H9 (cell line): Measurements from ENCODE around the gene A2ML1. TPM values are rescaled to one million over a fixed set of nuclear protein-coding genes. Genes with fewer than 3 reads are reported as not detected.
"Not testable (repeated sequence)": the region's sequence is repeated elsewhere in the genome, so short reads cannot be mapped to it uniquely, and the experiment has no call there.

Experiments
- DNase-seq: peaks from one replicate; pipeline ENCODE4 v3.0.0-alpha.2; 2017
- H2AFZ ChIP-seq: one replicate; pipeline ENCODE4 v1.6.1; 2013; ENCODE audit warnings: mild to moderate bottlenecking, low read length, control low read depth, moderate library complexity
- H2AK5ac ChIP-seq: 2 replicates; pipeline ENCODE4 v1.6.1; 2013; ENCODE audit warnings: low read length, control low read depth, mixed read lengths; ENCODE audit not compliant: insufficient read length
- H2BK120ac ChIP-seq: one replicate; pipeline ENCODE4 v1.6.1; 2013; ENCODE audit warnings: low read depth, mild to moderate bottlenecking, low read length, control low read depth, inconsistent platforms; ENCODE audit not compliant: poor library complexity, severe bottlenecking
- H2BK12ac ChIP-seq: 2 replicates; pipeline ENCODE4 v1.6.1; 2013; ENCODE audit warnings: low read length, control low read depth, mixed read lengths, low read depth; ENCODE audit not compliant: insufficient read length
- H2BK15ac ChIP-seq: 2 replicates; pipeline ENCODE4 v1.6.1; 2013; ENCODE audit warnings: low read depth, low read length, control low read depth
- H2BK20ac ChIP-seq: one replicate; pipeline ENCODE4 v1.6.1; 2013; ENCODE audit warnings: low read depth, mild to moderate bottlenecking, low read length, control low read depth, inconsistent platforms; ENCODE audit not compliant: poor library complexity, severe bottlenecking
- H2BK5ac ChIP-seq: 2 replicates; pipeline ENCODE4 v1.6.1; 2013; ENCODE audit warnings: low read length, control low read depth, mixed read lengths; ENCODE audit not compliant: insufficient read length
- H3K14ac ChIP-seq: 2 replicates; pipeline ENCODE4 v1.6.1; 2013; ENCODE audit warnings: low read length, control low read depth; ENCODE audit not compliant: insufficient read depth
- H3K18ac ChIP-seq: 2 replicates; pipeline ENCODE4 v1.6.1; 2013; ENCODE audit warnings: low read depth, mild to moderate bottlenecking, mixed read lengths, low read length, control low read depth; ENCODE audit not compliant: insufficient read length
- H3K23ac ChIP-seq: 2 replicates; pipeline ENCODE4 v1.6.1; 2013; ENCODE audit warnings: low read length, control low read depth, mixed read lengths, low read depth; ENCODE audit not compliant: insufficient read length
- H3K23me2 ChIP-seq: 2 replicates; pipeline ENCODE4 v1.6.1; 2013; ENCODE audit warnings: low read depth, mild to moderate bottlenecking, mixed read lengths, low read length, control low read depth; ENCODE audit not compliant: insufficient read length, poor library complexity, severe bottlenecking
- H3K27ac ChIP-seq: 2 replicates; pipeline ENCODE4 v1.5.1; 2013; ENCODE audit warnings: low read length, control low read depth, mixed read lengths, low read depth; ENCODE audit not compliant: insufficient read length
- H3K27me3 ChIP-seq: 2 replicates; pipeline ENCODE4 v1.6.1; 2013; ENCODE audit warnings: low read length, control low read depth, inconsistent platforms; ENCODE audit not compliant: insufficient read depth
- H3K4ac ChIP-seq: 2 replicates; pipeline ENCODE4 v1.6.1; 2013; ENCODE audit warnings: low read depth, mild to moderate bottlenecking, control low read depth, inconsistent platforms, low read length, moderate library complexity
- H3K4me1 ChIP-seq: 2 replicates; pipeline ENCODE4 v1.6.1; 2013; ENCODE audit warnings: low read length, control low read depth, inconsistent platforms; ENCODE audit not compliant: insufficient read depth
- H3K4me2 ChIP-seq: 2 replicates; pipeline ENCODE4 v1.6.1; 2013; ENCODE audit warnings: low read length, control low read depth, mixed read lengths; ENCODE audit not compliant: insufficient read length, insufficient read depth
- H3K56ac ChIP-seq: 2 replicates; pipeline ENCODE4 v1.6.1; 2013; ENCODE audit warnings: low read depth, mild to moderate bottlenecking, mixed read lengths, low read length, control low read depth; ENCODE audit not compliant: insufficient read length
- H3K79me1 ChIP-seq: 2 replicates; pipeline ENCODE4 v1.6.1; 2013; ENCODE audit warnings: low read depth, mild to moderate bottlenecking, moderate library complexity, low read length, control low read depth, inconsistent platforms; ENCODE audit not compliant: insufficient read depth, poor library complexity, severe bottlenecking
- H3K79me2 ChIP-seq: 2 replicates; pipeline ENCODE4 v1.6.1; 2013; ENCODE audit warnings: low read length, control low read depth, inconsistent platforms; ENCODE audit not compliant: insufficient read depth
- H3K9ac ChIP-seq: 2 replicates; pipeline ENCODE4 v1.6.1; 2013; ENCODE audit warnings: low read length, control low read depth, mixed read lengths; ENCODE audit not compliant: insufficient read length; ENCODE audit errors: extremely low read depth
- H3K9me3 ChIP-seq: one replicate; pipeline ENCODE4 v1.6.1; 2013; ENCODE audit warnings: low read depth, low read length, inconsistent platforms; ENCODE audit not compliant: control insufficient read depth
- H3T11ph ChIP-seq: one replicate; pipeline ENCODE4 v1.6.1; 2013; ENCODE audit warnings: mild to moderate bottlenecking, low read length, control low read depth, inconsistent platforms
- H4K20me1 ChIP-seq: one replicate; pipeline ENCODE4 v1.6.1; 2013; ENCODE audit not compliant: control insufficient read depth, insufficient read length, insufficient read depth
- H4K5ac ChIP-seq: 2 replicates; pipeline ENCODE4 v1.6.1; 2013; ENCODE audit warnings: low read depth, mild to moderate bottlenecking, mixed read lengths, low read length, control low read depth; ENCODE audit not compliant: insufficient read length
- H4K8ac ChIP-seq: replicated peaks from 2 replicates; pipeline ENCODE4 v1.6.1; 2013; ENCODE audit warnings: low read length, control low read depth, mixed read lengths, low read depth; ENCODE audit not compliant: insufficient read length
- H4K91ac ChIP-seq: 2 replicates; pipeline ENCODE4 v1.6.1; 2013; ENCODE audit warnings: low read depth, mild to moderate bottlenecking, moderate library complexity, mixed read lengths, low read length, control low read depth; ENCODE audit not compliant: insufficient read length
- H3K27ac Mint-ChIP-seq, 3 experiments: 2 replicates in 2 of 3; 3 replicates in 1 of 3; pipeline ENCODE4 v1.8.0; 2020 to 2021; ENCODE audit warnings: mixed read lengths in 3 of 3, mild to moderate bottlenecking in 1 of 3, moderate library complexity in 1 of 3
- H3K27me3 Mint-ChIP-seq: 2 replicates; pipeline ENCODE4 v1.8.0; 2021; ENCODE audit warnings: low read depth, mild to moderate bottlenecking, moderate library complexity, mixed read lengths
- H3K36me3 Mint-ChIP-seq, 3 experiments: 2 replicates in 2 of 3; 3 replicates in 1 of 3; pipeline ENCODE4 v1.8.0; 2020 to 2021; ENCODE audit warnings: low read depth in 3 of 3, mixed read lengths in 3 of 3; ENCODE audit not compliant: insufficient read depth in 1 of 3
- H3K4me1 Mint-ChIP-seq, 2 experiments: 2 replicates each; pipeline ENCODE4 v1.8.0; 2020; ENCODE audit warnings: mixed read lengths in 2 of 2
- H3K4me3 Mint-ChIP-seq, 2 experiments: 2 replicates in 1 of 2; 3 replicates in 1 of 2; pipeline ENCODE4 v1.8.0; 2020 to 2021; ENCODE audit warnings: mild to moderate bottlenecking in 2 of 2, mixed read lengths in 2 of 2, moderate library complexity in 1 of 2
- H3K9me3 Mint-ChIP-seq, 2 experiments: 2 replicates in 1 of 2; 3 replicates in 1 of 2; pipeline ENCODE4 v1.8.0; 2020; ENCODE audit warnings: mild to moderate bottlenecking in 2 of 2, mixed read lengths in 2 of 2, moderate library complexity in 1 of 2
- WGBS: extraction: QIAGEN DNeasy Blood & Tissue Kit; methylation state at CpG from one replicate; pipeline ENCODE4 v1.1.7; 2013; ENCODE audit warnings: missing lambda C conversion rate, low lambda C conversion rate, mixed read lengths; ENCODE audit not compliant: insufficient read length; ENCODE audit errors: extremely low coverage; 5-methylcytosine and 5-hydroxymethylcytosine counted together
- total RNA-seq: library from RNA; stranded (reverse); gene quantifications from 2 replicates; pipeline ENCODE4 v1.2.1, GENCODE V29; 2021

Gene A2ML1
- total RNA-seq, 1 experiment from 2014 or later, result 2.8 TPM

DNA sequence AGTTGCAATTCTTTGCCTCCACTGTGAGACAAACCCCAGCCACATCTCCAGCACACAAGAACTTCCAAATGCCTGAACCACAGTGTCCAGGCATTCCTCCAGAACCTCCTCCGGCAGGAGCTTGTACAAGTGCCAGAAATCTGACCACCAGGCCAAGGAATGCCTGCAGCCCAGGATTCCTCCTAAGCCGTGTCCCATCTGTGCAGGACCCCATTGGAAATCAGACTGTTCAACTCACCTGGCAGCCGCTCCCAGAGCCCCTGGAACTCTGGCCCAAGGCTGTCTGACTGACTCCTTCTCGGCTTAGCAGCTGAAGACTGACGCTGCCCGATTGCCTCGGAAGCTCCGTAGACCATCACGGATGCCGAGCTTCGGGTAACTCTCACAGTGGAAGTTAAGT, 15.3 kb upstream of the A2ML1 start:
- H3K79me1 ChIP-seq, H3K27me3 Mint-ChIP-seq, DNase-seq, H3K56ac ChIP-seq, H2AFZ ChIP-seq, H3T11ph ChIP-seq, H4K91ac ChIP-seq, H2BK120ac ChIP-seq, H3K27ac ChIP-seq, H2BK15ac ChIP-seq, H2BK5ac ChIP-seq, H2AK5ac ChIP-seq, H4K5ac ChIP-seq, H3K23ac ChIP-seq, H3K9me3 ChIP-seq, H3K36me3 Mint-ChIP-seq, H3K4me3 Mint-ChIP-seq, H2BK12ac ChIP-seq, H4K20me1 ChIP-seq, H3K14ac ChIP-seq, H3K9ac ChIP-seq, H3K18ac ChIP-seq, H2BK20ac ChIP-seq, H3K4me1 ChIP-seq, H3K4me2 ChIP-seq, H3K23me2 ChIP-seq, H3K27me3 ChIP-seq, H3K9me3 Mint-ChIP-seq, H3K79me2 ChIP-seq, H3K4ac ChIP-seq, H4K8ac ChIP-seq: not testable (repeated sequence)
- peaks cover 57 to 65% of the 10 kb centered on the region in 2 experiments for H3K4me1 Mint-ChIP-seq
- WGBS, result no CpG with 5 or more reads among the region's 11 CpGs
- peak overlapping the region in 2 of 3 experiments; percentile 38 to 89; a peak in 3 of 7 replicates for H3K27ac Mint-ChIP-seq

DNA sequence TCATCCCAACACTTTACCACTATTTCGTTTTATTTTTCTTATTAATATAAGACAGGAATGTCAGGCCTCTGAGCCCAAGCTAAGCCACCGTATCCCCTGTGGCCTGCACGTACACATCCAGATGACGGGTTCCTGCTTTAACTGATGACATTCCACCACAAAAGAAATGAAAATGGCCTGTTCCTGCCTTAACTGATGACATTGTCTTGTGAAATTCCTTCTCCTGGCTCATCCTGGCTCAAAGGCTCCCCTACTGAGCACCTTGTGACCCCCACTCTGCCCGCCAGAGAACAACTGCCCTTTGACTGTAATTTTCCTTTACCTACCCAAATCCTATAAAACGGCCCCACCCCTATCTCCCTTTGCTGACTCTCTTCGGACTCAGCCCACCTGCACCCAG, 12.3 kb upstream of the A2ML1 start:
- not testable (repeated sequence) for H2BK15ac ChIP-seq, H2BK12ac ChIP-seq, H3K18ac ChIP-seq, H3K9ac ChIP-seq, H2AK5ac ChIP-seq, H3K27me3 ChIP-seq, H4K5ac ChIP-seq, H4K20me1 ChIP-seq, H2BK5ac ChIP-seq, H4K8ac ChIP-seq, H3K23ac ChIP-seq, H3K14ac ChIP-seq, H3K9me3 Mint-ChIP-seq, H3T11ph ChIP-seq, H3K36me3 Mint-ChIP-seq, H4K91ac ChIP-seq, H3K23me2 ChIP-seq, H2AFZ ChIP-seq, H3K4ac ChIP-seq, H3K4me1 ChIP-seq, H3K79me1 ChIP-seq, H3K9me3 ChIP-seq, H3K4me2 ChIP-seq, H3K56ac ChIP-seq, H3K27me3 Mint-ChIP-seq, H3K79me2 ChIP-seq, H2BK20ac ChIP-seq
- H3K27ac Mint-ChIP-seq, result peak overlapping the region; percentile 95 to 99 (median 97)
- peak overlapping the region; percentile 3 to 36; a peak in 2 of 5 replicates for H3K4me3 Mint-ChIP-seq
- WGBS, result no CpG with 5 or more reads among the region's 7 CpGs
- DNase-seq, result peak; percentile 74
- Histone ChIP-seq H3K27ac (peak overlapping the region; percentile 75), H2BK120ac (peak overlapping the region; percentile 52)
- peaks cover 63 to 70% of the 10 kb centered on the region in 2 experiments for H3K4me1 Mint-ChIP-seq
